OCI-LY3 (cell line): ENCODE results near the gene LRRC38.

Source experiments
- H2AFZ ChIP-seq: fragments of 200-600, 300-600 bp; shearing (Covaris generic); 2 replicates; pipeline ENCODE4 v1.6.0; 2014; ENCODE audit warnings: antibody characterized with exemption, low read depth, low read length
- H3K27ac ChIP-seq: fragments of 200-600, 300-600 bp; sonication (generic); 2 replicates; pipeline ENCODE4 v1.5.1; 2014; ENCODE audit warnings: mild to moderate bottlenecking, low read length, moderate library complexity, mixed read lengths
- H3K27me3 ChIP-seq: fragments of 200-600, 300-600 bp; sonication (generic); 2 replicates; pipeline ENCODE4 v1.6.1; 2014; ENCODE audit warnings: low read depth, low read length, mixed read lengths
- H3K36me3 ChIP-seq: fragments of 200-600, 300-600 bp; sonication (generic); replicated peaks from 2 replicates; pipeline ENCODE3; 2014; ENCODE audit warnings: low read depth, low read length, mixed read lengths
- H3K4me1 ChIP-seq: fragments of 300-600, 200-600 bp; sonication (generic); 2 replicates; pipeline ENCODE4 v1.6.1; 2014; ENCODE audit warnings: low read length, mixed read lengths
- H3K4me2 ChIP-seq: fragments of 200-600, 300-600 bp; sonication (generic); 2 replicates; pipeline ENCODE4 v1.6.1; 2014; ENCODE audit warnings: low read length, mixed read lengths
- H3K4me3 ChIP-seq: fragments of 300-600, 200-600 bp; sonication (generic); 2 replicates; pipeline ENCODE4 v1.5.1; 2014; ENCODE audit warnings: antibody characterized with exemption, mild to moderate bottlenecking, low read length, moderate library complexity
- H3K79me2 ChIP-seq: fragments of 300-600, 200-600 bp; shearing (Covaris generic); 2 replicates; pipeline ENCODE4 v1.6.1; 2014; ENCODE audit warnings: mild to moderate bottlenecking, low read length, mixed read lengths
- H3K9ac ChIP-seq: fragments of 300-600, 200-600 bp; shearing (Covaris generic); 2 replicates; pipeline ENCODE4 v1.6.0; 2014; ENCODE audit warnings: mild to moderate bottlenecking, low read length, moderate library complexity
- H3K9me3 ChIP-seq: fragments of 200-600, 300-600 bp; shearing (Covaris generic); 2 replicates; pipeline ENCODE4 v1.6.1; 2014; ENCODE audit warnings: low read length, mixed read lengths; ENCODE audit not compliant: insufficient read depth
- H4K20me1 ChIP-seq: fragments of 200-600, 300-600 bp; sonication (generic); 2 replicates; pipeline ENCODE4 v1.6.1; 2016; ENCODE audit warnings: low read length, mixed read lengths; ENCODE audit not compliant: insufficient read depth
- EZH2phosphoT487 ChIP-seq: fragments of 200-600 bp; shearing (Covaris generic); IDR thresholded peaks from 2 replicates; pipeline ENCODE4 v1.6.1; 2018; ENCODE audit warnings: antibody characterized with exemption, mixed run types, low read depth
- TF ChIP-seq, protein P1 (sequence below): fragments of 200-600, 300-600 bp; sonication (generic); IDR thresholded peaks from 2 replicates; pipeline ENCODE4 v1.5.1; 2014; ENCODE audit warnings: antibody characterized with exemption, low read length, low read depth

LRRC38 gene

DNA sequence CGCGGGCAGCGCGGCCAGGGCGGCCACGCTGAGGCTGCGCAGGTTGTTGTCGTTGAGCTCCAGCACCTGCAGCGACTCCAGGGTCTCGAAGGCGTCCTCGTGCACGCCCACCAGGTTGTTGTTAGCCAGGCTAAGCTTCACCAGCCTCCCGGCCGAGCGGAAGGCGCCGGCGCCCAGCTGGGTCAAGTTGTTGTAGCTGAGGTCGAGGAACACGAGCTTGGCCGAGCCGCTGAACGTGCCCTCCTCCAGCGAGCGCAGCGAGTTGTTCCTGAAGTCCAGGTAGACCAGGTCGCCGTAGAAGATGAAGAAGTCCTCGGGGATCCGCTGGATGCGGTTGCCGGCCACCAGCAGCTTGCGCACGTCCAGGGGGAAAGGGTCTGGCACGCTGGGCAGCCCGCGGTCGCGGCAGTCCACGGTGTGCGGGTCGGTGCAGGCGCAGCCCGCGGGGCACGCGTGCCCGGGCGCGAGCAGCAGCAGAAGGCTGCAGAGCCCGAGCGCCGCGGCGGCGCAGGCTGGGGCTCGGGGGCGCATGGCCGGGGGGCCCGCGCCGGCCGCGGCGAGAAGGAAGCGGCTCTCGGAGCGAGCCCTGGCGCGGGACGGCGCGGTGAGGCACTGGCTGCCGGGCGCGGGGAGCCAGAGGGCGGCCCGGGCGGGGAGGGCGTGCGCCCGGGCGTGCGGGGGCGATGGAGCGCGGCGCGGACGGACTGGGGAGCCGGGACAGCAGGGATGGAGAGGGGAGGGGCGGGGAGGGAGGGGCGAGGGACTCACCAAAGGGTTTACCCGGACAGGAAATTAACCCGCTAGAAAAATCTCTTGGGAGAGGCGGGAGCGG lies 524 bp downstream of the LRRC38 start:
- H3K9ac ChIP-seq: no peak overlapping the region

DNA sequence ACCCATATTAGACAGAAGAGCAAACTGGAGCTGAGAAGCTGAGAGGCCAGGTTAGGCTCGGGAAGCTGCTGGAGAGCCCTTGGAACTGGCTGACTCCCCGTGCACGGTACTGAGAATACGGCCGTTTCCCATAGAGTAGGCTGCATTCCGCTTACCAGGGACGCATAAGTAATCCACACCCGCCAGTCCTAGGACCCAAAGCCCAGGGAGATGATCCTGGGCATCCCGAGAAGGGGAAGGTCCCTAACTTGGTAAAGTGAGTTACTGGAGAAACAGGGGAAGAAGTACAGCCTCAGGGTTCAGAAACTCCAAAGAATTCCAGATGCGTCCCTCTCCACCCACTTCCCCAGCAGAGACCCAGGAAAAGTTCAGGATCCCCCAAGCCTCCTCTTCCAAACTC lies 1.3 kb downstream of the LRRC38 start:
- Histone ChIP-seq H3K36me3 (no peaks in the 10 kb centered on the region), H3K27ac (no peak overlapping the region), H3K4me2 (no peak overlapping the region), H3K4me1 (peaks cover 8% of the 10 kb centered on the region), H3K27me3 (peaks cover 9% of the 10 kb centered on the region; the same call in 1 of the 2 replicates), H2AFZ (no peak overlapping the region), H3K9me3 (no peaks in the 10 kb centered on the region), H3K79me2 (no peaks in the 10 kb centered on the region), H3K9ac (no peak overlapping the region), H4K20me1 (no peaks in the 10 kb centered on the region), H3K4me3 (no peak overlapping the region)
- TF ChIP-seq, protein P1, sequence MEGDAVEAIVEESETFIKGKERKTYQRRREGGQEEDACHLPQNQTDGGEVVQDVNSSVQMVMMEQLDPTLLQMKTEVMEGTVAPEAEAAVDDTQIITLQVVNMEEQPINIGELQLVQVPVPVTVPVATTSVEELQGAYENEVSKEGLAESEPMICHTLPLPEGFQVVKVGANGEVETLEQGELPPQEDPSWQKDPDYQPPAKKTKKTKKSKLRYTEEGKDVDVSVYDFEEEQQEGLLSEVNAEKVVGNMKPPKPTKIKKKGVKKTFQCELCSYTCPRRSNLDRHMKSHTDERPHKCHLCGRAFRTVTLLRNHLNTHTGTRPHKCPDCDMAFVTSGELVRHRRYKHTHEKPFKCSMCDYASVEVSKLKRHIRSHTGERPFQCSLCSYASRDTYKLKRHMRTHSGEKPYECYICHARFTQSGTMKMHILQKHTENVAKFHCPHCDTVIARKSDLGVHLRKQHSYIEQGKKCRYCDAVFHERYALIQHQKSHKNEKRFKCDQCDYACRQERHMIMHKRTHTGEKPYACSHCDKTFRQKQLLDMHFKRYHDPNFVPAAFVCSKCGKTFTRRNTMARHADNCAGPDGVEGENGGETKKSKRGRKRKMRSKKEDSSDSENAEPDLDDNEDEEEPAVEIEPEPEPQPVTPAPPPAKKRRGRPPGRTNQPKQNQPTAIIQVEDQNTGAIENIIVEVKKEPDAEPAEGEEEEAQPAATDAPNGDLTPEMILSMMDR: no peak
- no peak for TF ChIP-seq EZH2phosphoT487

More for the DNA sequence above, 524 bp downstream of the LRRC38 start:
- no peaks in the 10 kb centered on the region for H3K36me3 ChIP-seq
- H3K4me3 ChIP-seq: no peak overlapping the region
- no peak overlapping the region for H3K4me2 ChIP-seq
- no peak overlapping the region for H2AFZ ChIP-seq
- no peaks in the 10 kb centered on the region for H4K20me1 ChIP-seq
- peaks cover 17% of the 10 kb centered on the region; the same call in 1 of the 2 replicates for H3K27me3 ChIP-seq
- no peaks in the 10 kb centered on the region for H3K9me3 ChIP-seq
- no peak for TF ChIP-seq EZH2phosphoT487
- TF ChIP-seq, protein P1: no peak
- peaks cover 8% of the 10 kb centered on the region for H3K4me1 ChIP-seq
- H3K27ac ChIP-seq: no peak overlapping the region
- H3K79me2 ChIP-seq: no peaks in the 10 kb centered on the region

DNA sequence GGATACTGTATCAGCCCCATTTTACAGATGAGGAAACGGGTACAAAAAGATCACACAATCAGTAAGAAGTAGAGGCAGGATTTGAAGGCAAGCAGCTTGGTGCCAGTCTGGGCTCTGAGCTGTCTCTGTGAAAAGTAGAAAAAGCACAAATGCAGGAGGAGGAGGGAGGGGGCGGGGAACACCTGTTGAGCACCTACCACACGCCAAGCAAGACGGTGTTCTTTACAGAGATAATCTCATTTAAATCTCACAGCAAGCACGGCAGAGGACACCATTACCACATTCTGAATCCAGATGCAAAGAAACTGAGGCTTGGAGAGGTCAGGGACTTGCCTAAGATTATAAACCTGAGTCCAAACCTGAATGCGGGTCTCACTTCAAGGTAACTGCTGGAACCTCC lies 3.3 kb downstream of the LRRC38 start:
- H3K36me3 ChIP-seq: no peaks in the 10 kb centered on the region
- H3K27ac ChIP-seq: no peak overlapping the region
- no peaks in the 10 kb centered on the region for H3K9me3 ChIP-seq
- H3K79me2 ChIP-seq: no peaks in the 10 kb centered on the region
- no peak overlapping the region for H3K4me3 ChIP-seq
- H3K4me2 ChIP-seq: no peak overlapping the region
- H3K27me3 ChIP-seq: 0 out of 2 replicates have a peak, but pooled peaks cover 2% of the 10 kb centered on the region
- TF ChIP-seq, protein P1: no peak
- TF ChIP-seq EZH2phosphoT487: no peak
- no peak overlapping the region for H2AFZ ChIP-seq
- no peaks in the 10 kb centered on the region for H4K20me1 ChIP-seq
- no peak overlapping the region for H3K9ac ChIP-seq
- H3K4me1 ChIP-seq: no peaks in the 10 kb centered on the region

DNA sequence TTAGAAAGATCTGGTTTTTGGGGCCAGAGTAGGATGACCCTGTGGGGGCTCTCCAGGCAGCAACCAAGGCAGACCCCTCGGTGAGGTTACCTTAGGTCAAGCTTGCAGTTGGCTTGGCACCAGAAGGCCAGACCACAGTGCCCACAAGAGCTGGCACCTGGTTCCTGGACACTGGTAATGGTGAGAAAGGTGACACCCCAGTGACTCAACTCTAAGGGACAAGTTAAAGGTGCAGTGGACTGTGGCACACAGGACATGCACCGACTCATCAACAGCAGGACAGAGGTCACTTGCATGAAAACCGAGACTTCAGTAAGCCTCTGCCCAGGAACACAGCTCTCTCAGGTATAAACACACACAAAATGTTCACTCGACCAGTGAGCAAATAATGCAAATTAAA lies 6.7 kb downstream of the LRRC38 start:
- H3K27ac ChIP-seq: no peak overlapping the region
- H3K9me3 ChIP-seq: no peaks in the 10 kb centered on the region
- no peak overlapping the region for H3K4me3 ChIP-seq
- no peaks in the 10 kb centered on the region for H3K27me3 ChIP-seq
- H4K20me1 ChIP-seq: no peaks in the 10 kb centered on the region
- H3K79me2 ChIP-seq: no peaks in the 10 kb centered on the region
- no peak overlapping the region for H3K4me2 ChIP-seq
- H3K4me1 ChIP-seq: no peaks in the 10 kb centered on the region
- H3K9ac ChIP-seq: no peak overlapping the region
- H2AFZ ChIP-seq: no peak overlapping the region
- TF ChIP-seq, protein P1: no peak
- TF ChIP-seq EZH2phosphoT487: no peak
- H3K36me3 ChIP-seq: no peaks in the 10 kb centered on the region
